Measurements from ENCODE around the gene SHOX. TPM values are rescaled to one million over a fixed set of nuclear protein-coding genes. Genes with fewer than 3 reads are reported as not detected.
"Not testable (repeated sequence)": the region's sequence is repeated elsewhere in the genome, so short reads cannot be mapped to it uniquely, and the experiment has no call there.

SHOX gene
- total RNA-seq, 6 experiments from 2014 or later = not detected

DNA sequence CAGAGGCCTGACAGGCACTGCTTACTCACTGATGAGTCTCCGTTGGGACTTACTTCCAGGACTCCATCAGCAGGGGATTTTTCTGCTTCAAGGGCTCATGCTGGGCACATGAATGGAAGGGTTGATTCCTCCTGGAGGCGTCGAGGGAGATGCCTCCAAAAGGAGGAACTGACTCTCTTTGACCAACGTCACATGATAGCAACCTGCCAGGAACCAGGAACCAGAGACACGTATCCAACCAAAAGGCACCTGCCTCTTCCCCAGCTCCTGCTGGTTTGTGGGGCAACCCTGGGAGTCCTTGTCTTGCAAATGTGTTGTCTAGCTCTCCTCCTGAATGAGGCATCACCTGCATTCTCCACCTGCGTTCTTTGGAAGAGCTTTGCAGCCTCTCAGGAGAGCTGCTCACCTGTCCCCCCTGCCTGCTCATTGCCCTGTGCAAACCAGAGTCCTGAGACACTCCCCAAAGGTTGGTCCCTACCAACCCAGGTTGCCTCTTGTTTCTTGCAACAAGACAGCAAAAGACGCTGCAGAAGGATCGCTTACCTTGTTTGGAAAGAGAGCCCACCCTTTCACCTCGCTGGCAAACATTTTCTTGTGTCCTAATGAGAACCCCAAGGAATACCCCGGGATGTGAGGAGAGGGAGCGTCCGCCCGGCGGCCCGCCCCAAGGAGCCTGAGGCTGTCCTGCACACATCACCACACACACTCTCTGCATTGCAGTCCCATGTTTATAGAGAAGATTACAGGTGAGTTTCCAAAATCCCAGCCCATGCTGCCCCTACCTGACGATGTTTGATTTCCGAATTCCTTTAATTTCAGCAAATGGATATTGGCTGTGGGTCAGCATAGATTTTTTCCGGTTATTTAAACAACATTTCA lies 30.5 kb upstream of the SHOX start:
- Histone ChIP-seq H3K4me3 (no peak overlapping the region), H3K27ac (no peak overlapping the region), H3K4me1 (no peaks in the 10 kb centered on the region), H3K27me3 (no peaks in the 10 kb centered on the region), H3K9me3 (peaks cover 0 to 7% (median 0%) of the 10 kb centered on the region in 4 donors), H3K36me3 (no peaks in the 10 kb centered on the region)
- intact Hi-C loops (cut with DNase I) = no loop called here
- no peak for TF ChIP-seq POLR2A (IDR thresholded peaks at IDR 0.05)
- DNase-seq (no peak), ATAC-seq (no peak)
- 43% methylated on average over 6 of the region's 18 CpGs for WGBS (ENCODE audit: insufficient coverage, low coverage, low lambda C conversion rate, missing lambda C conversion rate)

- DNase-seq; H3K9me3 ChIP-seq; H3K27me3 ChIP-seq; H3K4me3 ChIP-seq; ATAC-seq; H3K27ac ChIP-seq; H3K36me3 ChIP-seq; intact Hi-C loops (cut with DNase I); H3K4me1 ChIP-seq: not testable (repeated sequence)
- 65% methylated on average over 7 of the region's 9 CpGs for WGBS (ENCODE audit: insufficient coverage, low coverage, low lambda C conversion rate, missing lambda C conversion rate)
Measured at GRCh38 chrX:603029-603428, 27.6 kb upstream of the SHOX start.

- ATAC-seq; H3K4me3 ChIP-seq; H3K27ac ChIP-seq; DNase-seq; H3K9me3 ChIP-seq; intact Hi-C loops (cut with DNase I); H3K36me3 ChIP-seq; H3K27me3 ChIP-seq; H3K4me1 ChIP-seq: not testable (repeated sequence)
Measured at GRCh38 chrX:604616-605015, 26.0 kb upstream of the SHOX start.

DNA sequence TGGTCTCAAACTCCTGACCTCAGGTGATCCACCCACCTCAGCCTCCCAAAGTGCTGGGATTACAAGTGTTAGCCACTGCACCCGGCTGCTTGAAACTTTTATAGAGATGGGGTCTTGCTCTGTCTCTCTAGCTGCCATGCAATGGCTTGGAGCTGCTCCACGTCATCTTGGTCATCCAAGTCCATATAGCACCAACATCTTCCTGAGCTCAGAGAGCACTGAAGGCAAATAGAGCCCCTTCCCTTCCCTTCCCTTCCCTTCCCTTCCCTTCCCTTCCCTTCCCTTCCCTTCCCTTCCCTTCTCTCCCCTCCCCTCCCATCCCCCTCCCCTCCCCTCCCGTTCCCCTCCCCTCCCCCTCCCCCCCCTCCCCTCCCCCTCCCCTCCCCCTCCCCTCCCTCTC lies 22.5 kb upstream of the SHOX start:
- DNase-seq; intact Hi-C loops (cut with DNase I); H3K27me3 ChIP-seq; H3K4me1 ChIP-seq; ATAC-seq; H3K36me3 ChIP-seq; H3K9me3 ChIP-seq; H3K27ac ChIP-seq; H3K4me3 ChIP-seq: not testable (repeated sequence)
- WGBS (ENCODE audit: insufficient coverage, low coverage, low lambda C conversion rate, missing lambda C conversion rate) = 43% methylated on average over 1 of the region's 3 CpGs

DNA sequence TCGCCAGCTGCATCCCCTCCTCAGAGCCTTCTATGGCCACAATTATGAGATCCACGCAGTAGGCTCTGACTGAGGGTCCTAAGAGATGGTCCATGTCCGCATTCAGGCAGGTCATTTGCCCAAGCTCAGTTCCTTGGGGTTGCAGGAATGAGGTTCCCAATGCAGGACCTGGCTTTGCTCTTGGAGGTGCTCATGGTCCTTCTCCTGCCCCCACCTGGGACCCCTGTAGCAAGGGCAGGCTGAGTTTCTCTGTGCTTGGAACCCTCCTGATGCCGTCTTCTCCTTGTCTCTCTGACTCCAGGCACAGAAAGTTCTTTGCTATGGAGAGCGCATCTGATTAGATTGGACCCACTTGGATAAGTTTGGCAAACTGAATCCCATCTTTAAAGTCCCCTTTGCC lies 16.5 kb upstream of the SHOX start:
- intact Hi-C loops (cut with DNase I) = no loop called here
- H3K4me1 ChIP-seq = no peaks in the 10 kb centered on the region
- no peak overlapping the region for H3K27ac ChIP-seq
- no peak for TF ChIP-seq CTCF (IDR thresholded peaks at IDR 0.05)
- TF ChIP-seq POLR2A (IDR thresholded peaks at IDR 0.05) = no peak
- H3K36me3 ChIP-seq = no peaks in the 10 kb centered on the region
- DNase-seq (peak in 1 of 3 donors; percentile 10), ATAC-seq (no peak)
- H3K9me3 ChIP-seq = no peaks in the 10 kb centered on the region
- no peaks in the 10 kb centered on the region for H3K27me3 ChIP-seq
- 49% methylated on average over 5 of the region's 5 CpGs for WGBS (ENCODE audit: insufficient coverage, low coverage, low lambda C conversion rate, missing lambda C conversion rate)
- no peak overlapping the region for H3K4me3 ChIP-seq

GRCh38 chrX:617401-617800 lies 13.2 kb upstream of the SHOX start:
- Histone ChIP-seq H3K4me1 (no peaks in the 10 kb centered on the region), H3K36me3 (no peaks in the 10 kb centered on the region), H3K4me3 (no peak overlapping the region), H3K27me3 (peaks cover 9 to 11% of the 10 kb centered on the region in 2 donors), H3K9me3 (no peaks in the 10 kb centered on the region), H3K27ac (no peak overlapping the region)
- no peak for TF ChIP-seq POLR2A (IDR thresholded peaks at IDR 0.05)
- no peak for TF ChIP-seq CTCF (IDR thresholded peaks at IDR 0.05)
- intact Hi-C loops (cut with DNase I) = no loop called here
- 27% methylated on average over 3 of the region's 7 CpGs for WGBS (ENCODE audit: insufficient coverage, low coverage, low lambda C conversion rate, missing lambda C conversion rate)
- ATAC-seq = no peak
- peak in 1 of 3 donors; percentile 21 for DNase-seq

All from right lobe of liver (tissue), 6 donors.